Breast epithelium (tissue), 3 donors: ENCODE data around the gene TENT5A.

Experiments used
- CTCF ChIP-seq, 3 donors: fragments of 450-650 bp; IDR thresholded peaks; one replicate each; pipeline ENCODE4 v1.5.1; 2016 to 2017; ENCODE audit warnings: antibody characterized with exemption in 3 of 3, mild to moderate bottlenecking in 3 of 3, moderate library complexity in 3 of 3
- POLR2A ChIP-seq: fragments of 450-650 bp; IDR thresholded peaks from one replicate; pipeline ENCODE4 v1.6.1; 2016; ENCODE audit warnings: antibody characterized with exemption, mild to moderate bottlenecking, moderate library complexity
- POLR2AphosphoS5 ChIP-seq, 3 donors: sonication (generic); formaldehyde crosslinking; IDR thresholded peaks; one replicate each; pipeline ENCODE4 v1.6.1; 2017; ENCODE audit warnings: antibody characterized with exemption in 3 of 3

DNA sequence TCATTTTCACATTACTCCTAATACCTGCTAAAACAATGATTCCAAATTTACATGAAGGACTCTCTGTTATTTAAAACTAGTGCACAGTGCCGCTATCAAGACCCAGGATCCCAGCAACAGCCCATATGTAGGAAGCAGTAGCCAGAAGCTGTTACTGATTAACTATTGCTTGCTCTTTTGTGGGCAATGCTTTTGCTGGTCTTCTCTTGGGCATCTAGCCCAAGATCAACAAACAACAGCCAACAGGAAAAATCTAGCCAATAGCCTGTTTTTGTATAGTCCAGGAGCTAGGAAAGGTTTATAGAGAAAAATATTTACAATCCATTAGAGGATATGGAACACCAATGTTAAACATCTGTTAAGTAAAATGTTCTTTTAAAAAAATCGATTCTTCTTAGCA lies 22.1 kb upstream of the TENT5A start:
- TF ChIP-seq CTCF (IDR thresholded peaks at IDR 0.05) (no peak), POLR2AphosphoS5 (IDR thresholded peaks at IDR 0.05) (no peak), POLR2A (no peak)
